ENCODE measurements around the gene TMEM119. TPM values are rescaled to one million over a fixed set of nuclear protein-coding genes. Genes with fewer than 3 reads are reported as not detected.
"Not testable (repeated sequence)": the region's sequence is repeated elsewhere in the genome, so short reads cannot be mapped to it uniquely, and the experiment has no call there.

The TMEM119 gene
- polyA plus RNA-seq, 1 of the 3 experiments (the other 2 are of a cell fraction), result 25.7 TPM

GRCh38 chr12:108592033-108592909, 5.6 kb downstream of the TMEM119 start:
- Histone ChIP-seq H3K4me2 (no peak overlapping the region), H3K9me2 (no peaks in the 10 kb centered on the region), H3K4me1 (ENCODE audit: control insufficient read depth in 1 of 2, insufficient read depth in 2 of 2, low read depth in 1 of 2, low read length in 1 of 2) (peaks cover 0 to 36% of the 10 kb centered on the region in 2 experiments; a peak in 1 of 4 replicates), H3K27me3 (ENCODE audit: insufficient read depth) (no peaks in the 10 kb centered on the region), H3K27ac (ENCODE audit: low read depth in 2 of 2, low read length in 1 of 2) (no peak overlapping the region), H3K79me2 (ENCODE audit: insufficient read depth) (no peaks in the 10 kb centered on the region), H3K36me3 (replicated peaks in 1 of 2; ENCODE audit: control insufficient read depth in 1 of 2, insufficient read depth in 2 of 2, low read length in 1 of 2) (peaks cover 0 to 2% of the 10 kb centered on the region in 2 experiments), H3K9me3 (no peaks in the 10 kb centered on the region), H3K9ac (no peak overlapping the region), H3K4me3 (ENCODE audit: low read depth in 2 of 2, low read length in 1 of 2) (no peak overlapping the region), H3F3A (replicated peaks; ENCODE audit: insufficient read depth) (no peaks in the 10 kb centered on the region), H4K20me1 (ENCODE audit: insufficient read depth) (no peaks in the 10 kb centered on the region), H2AFZ (ENCODE audit: low read depth) (no peak overlapping the region)
- CTCF ChIA-PET, result interaction anchor here (1.0 to 4.6 kb wide), 2 partner anchors 25 kb away, joined by 4 to 23 read pairs; no protein-coding TSS in a partner anchor
- POLR2A ChIA-PET, result no interaction called here
- no peak for TF ChIP-seq IRF3 (IDR thresholded peaks at IDR 0.05; ENCODE audit: low read depth, low read length)
- TF ChIP-seq ELF1 (IDR thresholded peaks at IDR 0.05), result no peak
- no peak for TF ChIP-seq CTCF (IDR thresholded peaks at IDR 0.05)
- TF ChIP-seq RFX5 (IDR thresholded peaks at IDR 0.05; ENCODE audit: low read length), result no peak
- no peak for TF ChIP-seq FOXJ3 (CRISPR knock-in tag; IDR thresholded peaks at IDR 0.05)
- no peak for TF ChIP-seq SIN3A (IDR thresholded peaks at IDR 0.05; ENCODE audit: borderline replicate concordance, low read depth, low read length)
- 95% methylated on average over 15 of the region's 25 CpGs for WGBS (ENCODE audit: low lambda C conversion rate)
- DNase-seq, result no peak

- TF ChIP-seq RCOR1 (IDR thresholded peaks at IDR 0.05; ENCODE audit: low read length) (no peak), IRF3 (IDR thresholded peaks at IDR 0.05; ENCODE audit: low read depth, low read length) (no peak), MXI1 (IDR thresholded peaks at IDR 0.05; ENCODE audit: low read depth, low read length) (no peak), USF1 (IDR thresholded peaks at IDR 0.05; ENCODE audit: borderline replicate concordance, low read depth) (no peak), MAX (IDR thresholded peaks at IDR 0.05; ENCODE audit: low read depth) (no peak)
- 92% methylated on average over 11 of the region's 22 CpGs for WGBS (ENCODE audit: low lambda C conversion rate)
- ChIA-PET CTCF (interaction anchor here (1.0 to 3.5 kb wide), 3 partner anchors 26 to 27 kb away, joined by 4 to 21 read pairs (median 9); no protein-coding TSS in a partner anchor), POLR2A (no interaction called here)
- Histone ChIP-seq H3K27me3 (ENCODE audit: insufficient read depth) (no peaks in the 10 kb centered on the region), H3K4me2 (no peak overlapping the region), H4K20me1 (ENCODE audit: insufficient read depth) (no peaks in the 10 kb centered on the region), H3K4me3 (ENCODE audit: low read depth in 2 of 2, low read length in 1 of 2) (no peak overlapping the region), H3K79me2 (ENCODE audit: insufficient read depth) (no peaks in the 10 kb centered on the region), H3K4me1 (ENCODE audit: control insufficient read depth in 1 of 2, insufficient read depth in 2 of 2, low read depth in 1 of 2, low read length in 1 of 2) (peaks cover 0 to 30% of the 10 kb centered on the region in 2 experiments; a peak in 1 of 4 replicates), H3K9ac (no peak overlapping the region), H3K9me3 (no peaks in the 10 kb centered on the region), H2AFZ (ENCODE audit: low read depth) (no peak overlapping the region), H3K36me3 (replicated peaks in 1 of 2; ENCODE audit: control insufficient read depth in 1 of 2, insufficient read depth in 2 of 2, low read length in 1 of 2) (peaks cover 0 to 2% of the 10 kb centered on the region in 2 experiments), H3K9me2 (no peaks in the 10 kb centered on the region), H3F3A (replicated peaks; ENCODE audit: insufficient read depth) (no peaks in the 10 kb centered on the region), H3K27ac (ENCODE audit: low read depth in 2 of 2, low read length in 1 of 2) (no peak overlapping the region)
- DNase-seq, result no peak
These were observed 6.5 kb downstream of the TMEM119 start for GRCh38 chr12:108591267-108591980.

GRCh38 chr12:108590463-108590862, 7.4 kb downstream of the TMEM119 start:
- H3F3A ChIP-seq (replicated peaks; ENCODE audit: insufficient read depth); H3K4me2 ChIP-seq; H3K9me2 ChIP-seq; DNase-seq; POLR2A ChIA-PET; H2AFZ ChIP-seq (ENCODE audit: low read depth); H3K27ac ChIP-seq (ENCODE audit: low read depth in 2 of 2, low read length in 1 of 2); H3K9me3 ChIP-seq; H4K20me1 ChIP-seq (ENCODE audit: insufficient read depth); H3K79me2 ChIP-seq (ENCODE audit: insufficient read depth); H3K9ac ChIP-seq; H3K36me3 ChIP-seq (replicated peaks in 1 of 2; ENCODE audit: control insufficient read depth in 1 of 2, insufficient read depth in 2 of 2, low read length in 1 of 2); H3K4me3 ChIP-seq (ENCODE audit: low read depth in 2 of 2, low read length in 1 of 2); H3K27me3 ChIP-seq (ENCODE audit: insufficient read depth): not testable (repeated sequence)
- peaks cover 0 to 20% of the 10 kb centered on the region in 2 experiments; a peak in 1 of 4 replicates for H3K4me1 ChIP-seq (ENCODE audit: control insufficient read depth in 1 of 2, insufficient read depth in 2 of 2, low read depth in 1 of 2, low read length in 1 of 2)
- WGBS (ENCODE audit: low lambda C conversion rate), result 90% methylated on average over 9 of the region's 9 CpGs
- CTCF ChIA-PET, result interaction anchor here (0.8 to 3.5 kb wide), 4 partner anchors 19 to 27 kb away, joined by 3 to 21 read pairs (median 8); no protein-coding TSS in a partner anchor
